IMR-90 (cell line): ENCODE results near the gene SIRPG.

Experiments
- BHLHE40 ChIP-seq: fragments of 150-350 bp; IDR thresholded peaks from 2 replicates; pipeline ENCODE4 v1.6.1; 2016; ENCODE audit warnings: mild to moderate bottlenecking, low read depth, low read length
- CTCF ChIP-seq: conservative IDR thresholded peaks from 2 replicates; pipeline ENCODE4 v1.5.1; 2012; ENCODE audit warnings: mild to moderate bottlenecking, low read depth, low read length, improper control_type of control experiment
- ELK1 ChIP-seq: fragments of 150-350 bp; IDR thresholded peaks from 2 replicates; pipeline ENCODE4 v1.6.1; 2016; ENCODE audit warnings: low read depth, mild to moderate bottlenecking, low read length, moderate library complexity, borderline replicate concordance
- MXI1 ChIP-seq: IDR thresholded peaks from 2 replicates; pipeline ENCODE4 v1.6.1; 2012; ENCODE audit warnings: low read depth, mild to moderate bottlenecking, low read length, moderate library complexity, borderline replicate concordance
- POLR2A ChIP-seq: IDR thresholded peaks from 2 replicates; pipeline ENCODE4 v1.6.1; 2012; ENCODE audit warnings: mild to moderate bottlenecking, low read depth, low read length
- RAD21 ChIP-seq: IDR thresholded peaks from 2 replicates; pipeline ENCODE4 v1.6.1; 2012; ENCODE audit warnings: low read length, improper control_type of control experiment
- RFX5 ChIP-seq: IDR thresholded peaks from 2 replicates; pipeline ENCODE4 v1.8.0; 2012; ENCODE audit warnings: low read depth, mild to moderate bottlenecking, low read length, moderate library complexity

GRCh38 chr20:1648101-1648500 is 9.5 kb downstream of the SIRPG start:
- no peak for TF ChIP-seq CTCF
- TF ChIP-seq MXI1 = no peak
- TF ChIP-seq BHLHE40 = no peak
- TF ChIP-seq RAD21 = no peak
- TF ChIP-seq POLR2A = no peak
- TF ChIP-seq ELK1 = no peak
- TF ChIP-seq RFX5 = no peak
